HG02571 (cell line): ENCODE results near the gene HES2.
"Not testable (repeated sequence)": the region's sequence is repeated elsewhere in the genome, so short reads cannot be mapped to it uniquely, and the experiment has no call there.

Source experiments
- ATAC-seq: cut with Tn5 transposase; IDR thresholded peaks from one replicate; pipeline ENCODE4 v1.9.1; 2021; ENCODE audit warnings: mild to moderate bottlenecking, moderate library complexity; ENCODE audit not compliant: unreplicated experiment

Gene HES2

GRCh38 chr1:6437012-6437700 is 17.4 kb upstream of the HES2 start:
- ATAC-seq, result not testable (repeated sequence)

- ATAC-seq, result not testable (repeated sequence)
Observed at GRCh38 chr1:6436277-6436676, 16.6 kb upstream of the HES2 start.

GRCh38 chr1:6435547-6435946 is 15.8 kb upstream of the HES2 start:
- ATAC-seq, result no peak

- ATAC-seq, result no peak
Observed at GRCh38 chr1:6435129-6435528, 15.4 kb upstream of the HES2 start.

- ATAC-seq, result no peak
Observed at GRCh38 chr1:6434186-6434585, 14.5 kb upstream of the HES2 start.

- ATAC-seq, result not testable (repeated sequence)
Observed at GRCh38 chr1:6431645-6432579, 12.2 kb upstream of the HES2 start.

- ATAC-seq, result not testable (repeated sequence)
Observed at GRCh38 chr1:6429660-6430411, 10.1 kb upstream of the HES2 start.

- not testable (repeated sequence) for ATAC-seq
Observed at GRCh38 chr1:6428453-6428852, 8.7 kb upstream of the HES2 start.

- no peak for ATAC-seq
Observed at GRCh38 chr1:6427441-6428390, 8.0 kb upstream of the HES2 start.

GRCh38 chr1:6426972-6427350 is 7.2 kb upstream of the HES2 start:
- ATAC-seq, result no peak

- no peak for ATAC-seq
Observed at GRCh38 chr1:6426277-6426971, 6.7 kb upstream of the HES2 start.

GRCh38 chr1:6425658-6426057 is 5.9 kb upstream of the HES2 start:
- no peak for ATAC-seq

GRCh38 chr1:6424619-6425593 is 5.2 kb upstream of the HES2 start, which contains the start of gene ESPN:
Gene ESPN, plus strand, starts transcription at chr1:6424776. Its CDS starts 180 bp downstream, at chr1:6424956.
- no peak for ATAC-seq

- ATAC-seq, result no peak
Observed at GRCh38 chr1:6424000-6424565, 4.4 kb upstream of the HES2 start.

GRCh38 chr1:6423321-6423999 is 3.7 kb upstream of the HES2 start:
- no peak for ATAC-seq

GRCh38 chr1:6421266-6421665 is 1.5 kb upstream of the HES2 start:
- ATAC-seq, result no peak

GRCh38 chr1:6420454-6421042 is 829 bp upstream of the HES2 start:
- no peak for ATAC-seq
